Colonic mucosa (tissue), 4 donors: ENCODE data around the gene CINP. TPM values are rescaled to one million over a fixed set of nuclear protein-coding genes. Genes with fewer than 3 reads are reported as not detected.
"Not testable (repeated sequence)": the region's sequence is repeated elsewhere in the genome, so short reads cannot be mapped to it uniquely, and the experiment has no call there.

Experiments used
- DNase-seq: peaks from one replicate; pipeline ENCODE4 v3.0.0-alpha.2; 2020
- H3K27ac ChIP-seq: fragments of 200-600 bp; one replicate; pipeline ENCODE4 v1.8.0; 2021
- H3K27me3 ChIP-seq: fragments of 200-600 bp; one replicate; pipeline ENCODE4 v1.8.0; 2021
- H3K36me3 ChIP-seq: fragments of 200-600 bp; one replicate; pipeline ENCODE4 v1.8.0; 2021
- H3K4me1 ChIP-seq: fragments of 200-600 bp; one replicate; pipeline ENCODE4 v1.8.0; 2021; ENCODE audit warnings: mild to moderate bottlenecking
- H3K4me3 ChIP-seq: fragments of 200-600 bp; one replicate; pipeline ENCODE4 v1.8.0; 2021
- H3K9ac ChIP-seq, 2 donors: one replicate each; pipeline ENCODE4 v1.7.0; 2013; ENCODE audit warnings: control low read depth in 2 of 2, low read depth in 2 of 2, low read length in 2 of 2
- H3K9me3 ChIP-seq: fragments of 200-600 bp; one replicate; pipeline ENCODE4 v1.8.0; 2021
- intact Hi-C: fragments of 100-400 bp; cut with DNase I; formaldehyde crosslinking; loops from one replicate; pipeline ENCODE4 v1.14.1; 2022
- total RNA-seq, 2 donors: library from RNA; stranded (reverse); fragmentation: NEBNext Ultra II Directional in 1 of 2; extraction: Animal tissue kit (Norgen Biotek cat#: 25700) in 1 of 2; gene quantifications; one replicate each; pipeline ENCODE4 v1.2.1, GENCODE V29; 2021
- TF ChIP-seq, protein P1 (sequence below): fragments of 200-600 bp; IDR thresholded peaks from one replicate; pipeline ENCODE4 v1.8.0; 2022; ENCODE audit warnings: antibody characterized with exemption, mild to moderate bottlenecking
- donor health status: healthy.
- donor health status: DM: no; HTN: no; CAD: no.
- donor health status: DM: no; HTN: no; CAD: no.

Gene CINP
- total RNA-seq, 2 donors from 2014 or later: 29.5 to 43.2 TPM

DNA sequence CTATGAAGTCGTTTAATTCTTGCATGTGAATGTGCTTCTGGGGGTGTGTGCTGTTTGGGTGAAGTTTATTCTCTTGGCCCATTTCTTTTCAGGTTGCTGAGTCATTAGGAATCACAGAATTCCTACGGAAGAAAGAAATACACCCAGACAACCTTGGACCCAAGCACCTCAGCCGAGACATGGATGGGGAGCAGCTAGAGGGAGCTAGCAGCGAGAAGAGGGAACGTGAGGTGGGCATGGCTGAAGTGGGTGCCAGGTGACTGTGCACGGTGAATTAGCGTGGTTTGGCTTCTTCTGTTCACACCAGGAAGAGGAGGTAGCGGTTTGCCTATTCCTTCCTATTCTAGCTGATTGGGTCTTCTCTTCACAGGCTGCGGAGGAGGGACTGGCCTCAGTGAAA lies 24.0 kb downstream of the CINP start:
- no peaks in the 10 kb centered on the region for H3K4me1 ChIP-seq
- H3K27me3 ChIP-seq: no peaks in the 10 kb centered on the region
- no peak overlapping the region for H3K4me3 ChIP-seq
- H3K9ac ChIP-seq: no peak overlapping the region
- no peak overlapping the region for H3K27ac ChIP-seq
- TF ChIP-seq, protein P1, sequence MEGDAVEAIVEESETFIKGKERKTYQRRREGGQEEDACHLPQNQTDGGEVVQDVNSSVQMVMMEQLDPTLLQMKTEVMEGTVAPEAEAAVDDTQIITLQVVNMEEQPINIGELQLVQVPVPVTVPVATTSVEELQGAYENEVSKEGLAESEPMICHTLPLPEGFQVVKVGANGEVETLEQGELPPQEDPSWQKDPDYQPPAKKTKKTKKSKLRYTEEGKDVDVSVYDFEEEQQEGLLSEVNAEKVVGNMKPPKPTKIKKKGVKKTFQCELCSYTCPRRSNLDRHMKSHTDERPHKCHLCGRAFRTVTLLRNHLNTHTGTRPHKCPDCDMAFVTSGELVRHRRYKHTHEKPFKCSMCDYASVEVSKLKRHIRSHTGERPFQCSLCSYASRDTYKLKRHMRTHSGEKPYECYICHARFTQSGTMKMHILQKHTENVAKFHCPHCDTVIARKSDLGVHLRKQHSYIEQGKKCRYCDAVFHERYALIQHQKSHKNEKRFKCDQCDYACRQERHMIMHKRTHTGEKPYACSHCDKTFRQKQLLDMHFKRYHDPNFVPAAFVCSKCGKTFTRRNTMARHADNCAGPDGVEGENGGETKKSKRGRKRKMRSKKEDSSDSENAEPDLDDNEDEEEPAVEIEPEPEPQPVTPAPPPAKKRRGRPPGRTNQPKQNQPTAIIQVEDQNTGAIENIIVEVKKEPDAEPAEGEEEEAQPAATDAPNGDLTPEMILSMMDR: no peak
- no peak for DNase-seq
- no peaks in the 10 kb centered on the region for H3K9me3 ChIP-seq
- intact Hi-C loops: no loop called here
- H3K36me3 ChIP-seq: no peaks in the 10 kb centered on the region

- Histone ChIP-seq H3K9me3 (no peaks in the 10 kb centered on the region), H3K27me3 (no peaks in the 10 kb centered on the region), H3K27ac (no peak overlapping the region), H3K36me3 (no peaks in the 10 kb centered on the region), H3K4me3 (no peak overlapping the region), H3K9ac (no peak overlapping the region), H3K4me1 (no peaks in the 10 kb centered on the region)
- no peak for DNase-seq
- TF ChIP-seq, protein P1: no peak
- intact Hi-C loops: no loop called here
These were observed 27.5 kb downstream of the CINP start for GRCh38 chr14:102335163-102335562.

DNA sequence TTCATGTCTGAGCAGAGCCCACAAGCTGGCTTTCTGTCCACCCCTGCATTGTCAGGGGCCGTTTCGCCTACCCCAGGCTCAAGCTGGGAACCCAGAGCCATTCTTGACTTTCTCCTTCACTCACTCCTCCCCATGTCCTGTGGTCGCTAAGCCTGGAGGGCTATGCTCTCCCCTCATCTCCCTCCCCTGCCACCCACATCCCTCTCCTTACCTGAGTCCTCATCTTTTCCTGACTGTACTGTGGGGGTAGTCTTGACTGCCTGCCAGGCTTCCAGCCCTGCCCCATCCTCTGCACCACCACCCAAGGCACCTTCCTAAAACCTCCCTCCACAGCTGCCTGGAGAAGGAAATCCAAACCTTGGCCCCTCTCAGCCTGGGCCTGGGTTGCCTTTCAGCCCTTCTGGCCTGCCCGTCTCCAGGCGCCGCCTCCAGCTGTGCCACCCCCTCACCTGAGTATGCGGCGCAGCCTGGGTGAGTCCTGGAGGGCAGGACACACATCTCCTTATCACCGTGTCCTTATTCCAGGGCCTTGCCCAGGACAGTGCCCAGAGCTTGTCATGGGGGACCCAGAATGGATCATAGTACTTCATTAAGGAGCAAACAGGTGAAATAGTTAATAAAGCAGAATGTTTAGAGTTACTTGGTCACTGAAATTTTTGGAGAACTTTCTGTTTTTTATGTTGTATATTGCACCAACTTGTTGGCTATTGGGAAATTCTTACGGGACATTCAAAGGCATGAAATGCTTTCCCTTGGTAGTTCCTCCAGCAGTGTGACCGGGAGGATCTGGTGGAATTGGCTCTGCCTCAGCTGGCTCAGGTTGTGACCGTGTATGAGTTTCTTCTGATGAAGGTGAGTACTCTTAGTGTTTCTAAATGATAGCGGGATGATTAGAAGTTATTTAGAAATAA lies 28.6 kb downstream of the CINP start:
- H3K27me3 ChIP-seq: no peaks in the 10 kb centered on the region
- TF ChIP-seq, protein P1: no peak
- H3K4me3 ChIP-seq: no peak overlapping the region
- no peak for DNase-seq
- intact Hi-C loops: no loop called here
- no peaks in the 10 kb centered on the region for H3K4me1 ChIP-seq
- H3K9ac ChIP-seq: no peak overlapping the region
- no peak overlapping the region for H3K27ac ChIP-seq
- H3K36me3 ChIP-seq: no peaks in the 10 kb centered on the region
- no peaks in the 10 kb centered on the region for H3K9me3 ChIP-seq

- Histone ChIP-seq H3K27ac (no peak overlapping the region), H3K36me3 (no peaks in the 10 kb centered on the region), H3K9ac (no peak overlapping the region), H3K4me1 (no peaks in the 10 kb centered on the region), H3K9me3 (no peaks in the 10 kb centered on the region), H3K4me3 (no peak overlapping the region), H3K27me3 (no peaks in the 10 kb centered on the region)
- no peak for DNase-seq
- intact Hi-C loops: no loop called here
- TF ChIP-seq, protein P1: no peak
These were observed 29.3 kb downstream of the CINP start for GRCh38 chr14:102333390-102333789.

- H3K27ac ChIP-seq: no peak overlapping the region
- no peak overlapping the region for H3K9ac ChIP-seq
- no peak for DNase-seq
- no peaks in the 10 kb centered on the region for H3K27me3 ChIP-seq
- H3K4me1 ChIP-seq: no peaks in the 10 kb centered on the region
- H3K36me3 ChIP-seq: no peaks in the 10 kb centered on the region
- intact Hi-C loops: no loop called here
- H3K4me3 ChIP-seq: no peak overlapping the region
- H3K9me3 ChIP-seq: no peaks in the 10 kb centered on the region
- TF ChIP-seq, protein P1: no peak
These were observed 31.9 kb downstream of the CINP start for GRCh38 chr14:102330806-102331205.

DNA sequence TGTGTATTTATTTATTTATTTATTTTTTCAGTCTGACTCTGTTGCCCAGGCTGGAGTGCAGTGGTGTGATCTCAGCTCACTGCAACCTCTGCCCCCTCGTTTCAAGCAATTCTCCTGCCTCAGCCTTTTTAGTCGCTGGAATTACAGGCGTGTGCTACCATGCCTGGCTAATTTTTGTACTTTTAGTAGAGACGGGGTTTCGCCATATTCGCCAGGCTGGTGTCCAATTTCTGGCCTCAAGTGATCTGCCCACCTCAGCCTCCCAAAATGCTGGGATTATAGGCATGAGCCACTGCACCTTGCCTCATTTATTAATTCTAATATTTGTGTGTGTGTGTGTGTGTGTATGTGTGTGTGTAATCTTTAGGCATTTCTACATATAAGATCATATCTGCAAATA lies 33.3 kb downstream of the CINP start:
- H3K9me3 ChIP-seq, H3K4me3 ChIP-seq, intact Hi-C loops, DNase-seq, H3K9ac ChIP-seq, H3K27me3 ChIP-seq, H3K36me3 ChIP-seq, H3K4me1 ChIP-seq, H3K27ac ChIP-seq: not testable (repeated sequence)
